Measurements from ENCODE around the gene TMEM145. TPM values are rescaled to one million over a fixed set of nuclear protein-coding genes. Genes with fewer than 3 reads are reported as not detected.
"Not testable (repeated sequence)": the region's sequence is repeated elsewhere in the genome, so short reads cannot be mapped to it uniquely, and the experiment has no call there.

The TMEM145 gene
- total RNA-seq, 1 donor, result not detected

GRCh38 chr19:42334697-42335373 lies 21.7 kb downstream of the TMEM145 start:
- no peak overlapping the region for H3K4me3 ChIP-seq (ENCODE audit: low read depth, low read length)
- DNase-seq (ENCODE audit: low read depth), result no peak
- TF ChIP-seq CTCF (IDR thresholded peaks at IDR 0.05; ENCODE audit: insufficient read depth, low read length), result no peak

GRCh38 chr19:42335374-42335936 lies 22.3 kb downstream of the TMEM145 start:
- DNase-seq (ENCODE audit: low read depth), result no peak
- TF ChIP-seq CTCF (IDR thresholded peaks at IDR 0.05; ENCODE audit: insufficient read depth, low read length), result no peak
- H3K4me3 ChIP-seq (ENCODE audit: low read depth, low read length), result no peak overlapping the region

GRCh38 chr19:42335971-42336370 lies 22.9 kb downstream of the TMEM145 start:
- DNase-seq (ENCODE audit: low read depth), result no peak
- TF ChIP-seq CTCF (IDR thresholded peaks at IDR 0.05; ENCODE audit: insufficient read depth, low read length), result no peak

GRCh38 chr19:42339126-42339860 lies 26.2 kb downstream of the TMEM145 start:
- not testable (repeated sequence) for DNase-seq (ENCODE audit: low read depth); H3K4me3 ChIP-seq (ENCODE audit: low read depth, low read length)

More at GRCh38 chr19:42335971-42336370, 22.9 kb downstream of the TMEM145 start:
- H3K4me3 ChIP-seq (ENCODE audit: low read depth, low read length), result no peak overlapping the region

GRCh38 chr19:42339922-42340321 lies 26.8 kb downstream of the TMEM145 start:
- not testable (repeated sequence) for DNase-seq (ENCODE audit: low read depth); H3K4me3 ChIP-seq (ENCODE audit: low read depth, low read length)

- no peak for DNase-seq (ENCODE audit: low read depth)
- TF ChIP-seq CTCF (IDR thresholded peaks at IDR 0.05; ENCODE audit: insufficient read depth, low read length), result no peak
Measured at GRCh38 chr19:42343344-42344110, 30.4 kb downstream of the TMEM145 start.

GRCh38 chr19:42344336-42344893 lies 31.3 kb downstream of the TMEM145 start:
- no peak for DNase-seq (ENCODE audit: low read depth)
- no peak overlapping the region for H3K4me3 ChIP-seq (ENCODE audit: low read depth, low read length)
- no peak for TF ChIP-seq CTCF (IDR thresholded peaks at IDR 0.05; ENCODE audit: insufficient read depth, low read length)

More at GRCh38 chr19:42343344-42344110, 30.4 kb downstream of the TMEM145 start:
- no peak overlapping the region for H3K4me3 ChIP-seq (ENCODE audit: low read depth, low read length)
